A172 (cell line): ENCODE data around the gene DNAL4. TPM values are rescaled to one million over a fixed set of nuclear protein-coding genes. Genes with fewer than 3 reads are reported as not detected.

Experiments
- total RNA-seq: library from RNA; depleted of rRNA; stranded (reverse); fragments of >200 nt; shearing (Covaris generic); gene quantifications from 2 replicates; pipeline ENCODE4 v1.2.3, GENCODE V29; 2014; rRNA removed

Gene DNAL4
- total RNA-seq, 1 experiment from 2014 or later, result 11.7 TPM

Other genes starting within 250 kb of the DNAL4 start
- gene DMC1, start 224.0 kb downstream of the DNAL4 start, total RNA-seq, result 0.10 and 0.28 TPM in 2 replicates
- gene FAM227A, start 137.8 kb downstream of the DNAL4 start, total RNA-seq, result 0.83 and 2.5 TPM in 2 replicates
- gene CBY1, start 137.5 kb downstream of the DNAL4 start, total RNA-seq, result 15.9 and 25.9 TPM in 2 replicates
- gene TOMM22, start 112.2 kb downstream of the DNAL4 start, total RNA-seq, result 58.0 and 67.7 TPM in 2 replicates
- gene JOSD1, start 93.2 kb downstream of the DNAL4 start, total RNA-seq, result 43.3 and 44.5 TPM in 2 replicates
- gene GTPBP1, start 88.2 kb downstream of the DNAL4 start, total RNA-seq, result 8.3 and 16.1 TPM in 2 replicates
- gene SUN2, start 38.1 kb downstream of the DNAL4 start, total RNA-seq, result 61.3 and 77.4 TPM in 2 replicates
- 1.9 and 2.7 TPM in 2 replicates for gene NPTXR, start 49.9 kb upstream of the DNAL4 start, total RNA-seq
- 20.1 and 20.9 TPM in 2 replicates for gene CBX6, start 78.1 kb upstream of the DNAL4 start, total RNA-seq
- gene APOBEC3A, start 163.5 kb upstream of the DNAL4 start, total RNA-seq, result not detected in 2 replicates
- 4.9 and 8.7 TPM in 2 replicates for gene APOBEC3B, start 188.2 kb upstream of the DNAL4 start, total RNA-seq
- 6.4 and 8.2 TPM in 2 replicates for gene APOBEC3C, start 220.1 kb upstream of the DNAL4 start, total RNA-seq
- gene APOBEC3D, start 227.0 kb upstream of the DNAL4 start, total RNA-seq, result 0.10 and 1.9 TPM in 2 replicates
- gene APOBEC3F, start 246.7 kb upstream of the DNAL4 start, total RNA-seq, result 2.8 and 6.3 TPM in 2 replicates